Stimulated activated naive CD4-positive, alpha-beta T cell (primary cell): Measurements from ENCODE around the gene CNDP2.
"Not testable (repeated sequence)": the region's sequence is repeated elsewhere in the genome, so short reads cannot be mapped to it uniquely, and the experiment has no call there.

Source experiments
- DNase-seq, 6 experiments: peaks; one replicate each; lab custom pipeline; 2025; lab: John Stamatoyannopoulos, UW

Gene CNDP2

DNA sequence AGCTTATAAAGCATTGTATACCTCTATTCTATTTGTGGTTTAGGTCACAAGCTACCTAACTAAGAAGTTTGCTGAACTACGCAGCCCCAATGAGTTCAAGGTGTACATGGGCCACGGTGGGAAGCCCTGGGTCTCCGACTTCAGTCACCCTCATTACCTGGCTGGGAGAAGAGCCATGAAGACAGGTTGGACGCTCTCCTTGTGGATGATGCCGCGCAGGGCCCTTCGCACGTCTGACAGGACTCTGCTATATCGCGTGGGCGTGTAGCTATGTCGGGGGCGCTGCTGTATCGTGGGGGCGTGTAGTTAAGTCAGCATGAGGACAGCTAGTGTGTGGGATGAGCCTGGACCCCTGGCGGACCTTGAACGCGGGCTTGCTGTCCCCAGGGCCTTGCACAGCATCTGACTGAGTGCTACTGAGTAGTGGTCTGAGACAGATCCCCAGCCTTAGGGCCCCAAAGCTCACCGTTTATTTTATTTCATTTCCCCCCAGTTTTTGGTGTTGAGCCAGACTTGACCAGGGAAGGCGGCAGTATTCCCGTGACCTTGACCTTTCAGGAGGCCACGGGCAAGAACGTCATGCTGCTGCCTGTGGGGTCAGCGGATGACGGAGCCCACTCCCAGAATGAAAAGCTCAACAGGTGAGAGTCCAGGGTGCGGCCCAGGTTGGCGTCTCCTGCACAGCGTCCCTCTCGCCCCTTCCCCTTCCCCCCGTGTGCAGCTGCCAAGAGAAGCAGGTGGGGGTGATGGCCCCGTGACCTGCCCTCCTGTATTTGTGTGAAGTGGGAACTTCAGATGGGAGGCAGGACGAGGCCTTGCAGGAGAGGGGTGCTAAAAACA, 22.5 kb downstream of the CNDP2 start:
- DNase-seq, result no peak

DNA sequence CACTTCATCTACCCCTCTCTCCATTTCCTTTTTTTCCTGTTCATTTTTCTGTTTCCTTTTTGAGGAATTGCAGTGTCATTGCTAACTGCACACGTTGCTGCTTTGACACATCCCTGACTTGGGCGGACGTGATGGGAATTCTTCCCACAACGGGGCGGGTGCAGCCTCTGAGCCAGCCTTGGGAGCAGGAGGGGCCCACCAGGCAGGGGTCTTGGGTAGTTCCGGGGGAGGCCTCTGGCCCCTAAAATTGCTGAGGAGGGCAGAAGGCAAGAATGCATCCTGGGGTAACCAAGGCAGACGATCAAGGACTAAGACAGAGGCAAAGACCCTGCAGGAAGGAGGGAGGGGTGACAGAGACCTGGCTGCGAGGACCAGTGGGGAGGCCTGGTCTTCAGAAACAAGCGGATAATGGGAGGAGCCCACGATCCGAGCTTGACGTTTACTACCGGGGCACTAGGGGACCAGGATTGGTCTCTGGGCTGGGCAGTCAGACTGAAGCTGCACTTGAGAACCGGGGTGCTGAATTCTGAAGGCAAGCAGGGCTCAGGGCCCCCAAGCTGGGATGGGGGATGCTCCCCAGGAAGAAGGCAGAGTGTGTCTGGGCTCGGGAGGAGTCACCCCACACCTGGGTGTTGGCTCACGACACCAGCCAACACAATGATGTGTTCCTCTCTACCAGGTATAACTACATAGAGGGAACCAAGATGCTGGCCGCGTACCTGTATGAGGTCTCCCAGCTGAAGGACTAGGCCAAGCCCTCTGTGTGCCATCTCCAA, 23.3 kb downstream of the CNDP2 start:
- DNase-seq, result no peak

DNA sequence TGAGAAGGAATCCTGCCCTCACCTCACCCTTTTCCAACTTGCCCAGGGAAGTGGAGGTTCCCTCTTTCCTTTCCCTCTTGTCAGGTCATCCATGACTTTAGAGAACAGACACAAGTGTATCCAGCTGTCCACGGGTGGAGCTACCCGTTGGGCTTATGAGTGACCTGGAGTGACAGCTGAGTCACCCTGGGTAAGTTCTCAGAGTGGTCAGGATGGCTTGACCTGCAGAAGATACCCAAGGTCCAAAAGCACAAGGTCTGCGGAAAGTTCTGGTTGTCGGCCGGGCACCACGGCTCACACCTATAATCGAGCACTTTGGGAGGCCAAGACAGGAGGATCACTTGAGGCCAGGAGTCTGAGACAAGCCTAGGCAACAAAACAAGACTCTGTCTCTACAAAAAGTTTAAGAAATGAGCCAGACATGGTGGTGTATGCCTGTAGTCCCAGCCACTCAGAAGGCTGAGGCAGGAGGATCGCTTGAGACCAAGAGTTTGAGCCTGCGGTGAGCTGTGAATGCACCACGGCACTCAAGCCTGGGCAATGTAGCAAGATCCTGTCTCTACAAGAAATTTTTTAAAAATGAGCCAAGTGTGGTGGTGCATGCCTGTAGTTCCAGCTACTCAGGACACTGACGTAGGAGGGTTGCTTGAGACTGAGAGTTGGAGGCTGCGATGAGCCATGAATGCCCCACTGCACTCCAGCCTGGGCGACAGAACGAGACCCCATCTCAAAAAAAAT, 24.1 kb downstream of the CNDP2 start:
- no peak for DNase-seq

DNA sequence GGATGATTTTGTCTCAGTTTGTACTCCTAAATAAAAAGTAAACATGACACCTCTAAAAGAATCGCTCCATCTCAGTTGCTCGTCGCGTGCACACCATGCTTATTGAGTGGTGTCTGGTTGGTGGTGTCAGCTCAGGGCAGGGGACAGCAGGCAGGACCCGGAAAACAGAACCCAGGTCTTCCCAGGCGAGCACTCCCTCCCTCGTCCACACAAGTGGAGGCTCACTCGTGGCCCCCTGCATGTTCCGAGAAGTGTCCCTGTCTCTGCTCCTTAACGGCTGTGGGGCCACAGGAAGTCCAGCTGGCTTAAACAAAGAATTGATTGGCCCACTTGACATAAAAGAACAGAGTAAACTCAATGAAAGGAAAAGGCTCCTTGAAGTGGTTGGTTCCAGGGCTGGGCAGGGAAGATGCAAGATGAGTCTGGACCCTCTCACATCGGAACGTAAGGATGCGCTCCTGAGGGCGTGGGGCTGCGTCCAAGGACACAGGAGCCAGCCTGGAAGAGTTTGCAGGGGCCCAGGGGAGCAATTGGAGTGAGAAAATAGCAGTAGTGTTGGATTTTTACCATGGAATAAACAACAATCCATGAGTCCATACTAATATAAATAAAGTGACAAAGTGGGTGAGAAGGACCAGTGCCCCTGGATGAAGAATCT, 25.0 kb downstream of the CNDP2 start:
- no peak for DNase-seq

DNA sequence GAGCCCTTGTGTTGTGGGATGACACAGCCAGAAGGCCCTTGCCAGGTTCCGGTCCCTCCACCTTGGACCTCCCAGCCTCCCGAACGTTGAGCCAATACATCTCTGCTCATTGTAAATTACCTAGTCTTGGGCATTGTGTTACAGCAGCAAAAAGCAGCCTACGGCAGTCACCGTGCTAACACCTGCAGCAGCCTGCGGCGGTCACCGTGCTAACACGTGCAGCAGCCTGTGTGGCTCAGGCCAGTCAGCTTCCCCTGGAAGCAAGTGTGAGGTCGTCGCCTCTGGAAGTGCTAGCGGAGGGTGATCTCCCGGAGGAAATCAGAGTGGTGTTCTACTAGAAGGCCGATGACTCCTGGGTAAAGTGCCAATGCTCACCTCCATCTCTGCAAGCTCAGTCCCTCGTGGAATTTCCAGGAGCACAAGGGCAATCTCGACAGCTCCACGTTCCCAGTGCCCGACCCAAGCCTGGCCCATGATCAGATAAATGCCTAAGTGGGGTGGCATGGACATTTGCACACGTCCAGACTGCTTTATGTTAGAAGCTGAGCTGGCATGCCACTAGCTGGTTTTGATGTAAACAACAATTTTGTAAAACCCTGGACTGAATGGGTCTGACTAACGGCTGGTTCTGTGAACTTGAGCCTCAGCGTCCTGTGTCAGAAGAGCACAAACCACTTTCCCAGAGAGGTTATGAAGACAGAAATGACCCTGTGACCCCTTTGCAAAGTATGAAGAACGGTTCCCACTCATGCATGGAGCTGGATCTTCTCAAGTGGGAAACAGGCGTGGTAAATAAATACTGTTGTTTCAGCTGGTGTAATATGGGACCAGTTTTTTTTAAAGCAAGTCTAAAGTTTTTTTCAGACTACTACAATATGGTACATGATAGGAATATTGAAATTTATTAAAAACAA, 26.7 kb downstream of the CNDP2 start:
- no peak for DNase-seq

DNA sequence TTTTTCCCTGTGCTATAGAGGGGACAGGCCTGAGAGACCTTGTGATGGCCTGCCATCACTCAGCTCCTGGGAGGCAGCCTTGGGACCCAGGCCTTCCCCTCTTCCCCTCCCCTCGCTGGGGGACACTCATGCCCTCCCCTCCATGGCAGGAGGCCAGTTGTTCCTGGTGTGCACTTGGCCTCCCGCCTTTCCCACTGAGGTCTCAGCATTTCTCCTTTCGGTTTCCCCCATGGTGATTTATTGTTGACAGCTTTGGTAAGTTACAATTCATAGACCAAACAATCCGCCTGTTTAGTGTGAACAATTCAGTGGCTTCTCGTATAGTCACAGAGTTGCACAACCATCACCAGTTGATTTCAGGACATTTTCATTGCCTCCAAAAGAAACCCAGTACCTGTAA, 27.9 kb downstream of the CNDP2 start:
- DNase-seq, result no peak

DNA sequence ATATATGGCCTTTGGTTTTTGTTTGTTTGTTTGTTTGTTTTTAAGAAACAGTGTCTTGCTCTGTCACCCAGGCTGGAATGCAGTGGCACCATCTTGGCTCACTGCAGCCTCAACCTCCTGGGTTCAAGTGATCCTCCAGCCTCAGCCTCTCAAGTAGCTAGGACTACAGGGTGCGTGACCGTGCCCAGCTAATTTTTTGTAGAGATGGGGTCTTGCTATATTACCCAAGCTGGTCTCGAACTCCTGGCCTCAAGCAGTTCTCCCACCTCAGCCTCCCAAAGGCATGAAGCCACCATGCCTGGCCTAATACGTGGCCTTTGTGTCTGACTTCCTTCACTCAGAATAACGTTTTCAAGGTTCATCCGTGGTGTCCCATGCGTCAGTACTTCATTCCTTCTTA, 28.8 kb downstream of the CNDP2 start:
- not testable (repeated sequence) for DNase-seq

DNA sequence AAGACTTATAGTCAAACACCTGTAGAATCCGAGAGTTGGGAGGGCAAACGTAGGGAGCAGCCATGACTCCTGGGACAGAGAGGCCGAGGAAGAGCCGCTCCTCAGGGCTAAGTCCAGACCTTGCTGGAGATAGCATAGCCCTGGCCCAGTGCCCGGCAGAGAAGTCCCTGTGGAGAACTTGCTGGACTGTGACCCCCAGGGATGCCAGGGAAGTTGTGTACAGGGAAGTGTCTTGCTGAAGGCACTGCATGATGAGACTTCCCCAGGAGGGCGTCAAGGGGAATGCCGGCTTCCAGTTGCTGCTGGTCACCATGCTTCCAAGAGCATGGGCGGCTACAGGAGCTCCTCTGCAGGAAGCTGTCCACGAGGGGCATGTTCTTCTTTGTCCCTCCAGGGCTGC, 29.6 kb downstream of the CNDP2 start:
- DNase-seq, result no peak

DNA sequence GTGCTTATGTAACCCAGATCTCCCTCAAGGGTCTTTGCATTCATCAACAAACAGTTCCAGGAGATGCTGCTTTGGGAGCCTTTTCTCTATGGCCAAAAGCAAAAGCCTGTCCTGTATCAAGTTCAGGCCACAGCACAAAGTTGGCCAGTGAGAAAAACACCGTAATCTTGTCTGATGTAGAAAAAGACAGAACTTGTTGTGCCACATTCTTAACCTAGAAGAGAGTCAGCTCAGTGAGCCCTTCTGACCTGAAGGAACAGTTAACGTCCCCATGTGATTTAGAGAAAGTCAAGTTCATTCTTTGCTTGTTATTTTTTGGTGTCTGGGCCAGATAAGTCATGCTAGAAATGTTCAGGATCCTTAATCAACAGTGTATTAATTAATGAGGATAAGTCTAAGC, 30.3 kb downstream of the CNDP2 start:
- DNase-seq, result no peak

DNA sequence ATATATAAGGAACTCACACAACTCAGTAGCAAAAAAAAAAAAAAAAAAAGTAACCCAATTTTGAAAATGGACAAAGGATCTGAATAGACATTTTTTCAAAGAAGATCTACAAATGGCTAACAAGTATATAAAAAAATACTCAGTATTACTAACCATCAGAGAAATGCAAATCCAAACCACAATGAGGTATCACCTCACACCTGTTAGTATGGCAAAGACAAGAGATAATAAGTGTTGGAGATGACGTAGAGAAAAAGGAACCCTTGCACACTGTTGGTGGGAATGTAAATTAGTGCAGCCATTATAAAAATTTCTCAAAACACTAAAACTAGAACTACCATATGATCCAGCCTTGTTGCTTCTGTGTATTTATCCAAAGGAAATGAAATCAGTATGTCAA, 32.3 kb downstream of the CNDP2 start:
- DNase-seq, result no peak

DNA sequence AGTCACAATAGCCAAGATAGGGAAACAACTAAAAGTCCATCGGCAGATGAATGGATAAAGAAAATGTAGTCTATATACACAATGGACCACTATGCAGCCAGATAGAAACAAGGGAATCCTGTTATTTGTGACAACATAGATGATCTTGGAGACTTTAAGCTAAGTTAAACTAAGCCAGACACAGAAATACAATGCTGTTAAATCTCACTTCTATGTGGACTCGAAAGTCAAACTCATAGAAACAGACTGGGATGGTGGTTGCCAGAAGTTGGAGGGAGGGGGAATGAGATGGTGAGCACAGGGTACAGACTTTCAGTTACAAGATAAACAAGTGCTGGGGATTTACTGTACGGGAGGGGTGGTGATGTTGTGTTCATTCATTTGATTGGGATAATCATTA, 32.8 kb downstream of the CNDP2 start:
- no peak for DNase-seq

DNA sequence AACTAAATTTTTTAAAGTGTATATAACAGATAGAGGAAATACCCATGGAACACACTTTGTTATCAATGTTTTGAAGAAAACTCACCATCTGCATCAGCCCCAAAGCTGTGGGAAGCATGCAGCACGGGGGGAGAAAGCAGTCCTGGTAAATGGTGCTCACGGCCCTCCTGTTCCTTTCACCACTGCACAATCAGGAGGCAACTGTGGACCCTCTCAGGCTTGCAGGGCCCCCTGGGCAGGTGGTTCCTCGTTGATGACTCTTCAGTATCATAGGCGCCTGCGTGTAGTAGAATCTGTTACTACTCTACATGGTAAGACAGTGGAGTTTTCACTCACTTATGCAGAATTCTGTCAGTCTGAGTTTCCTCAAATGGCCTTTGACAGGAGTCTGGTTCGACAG, 33.2 kb downstream of the CNDP2 start:
- no peak for DNase-seq

DNA sequence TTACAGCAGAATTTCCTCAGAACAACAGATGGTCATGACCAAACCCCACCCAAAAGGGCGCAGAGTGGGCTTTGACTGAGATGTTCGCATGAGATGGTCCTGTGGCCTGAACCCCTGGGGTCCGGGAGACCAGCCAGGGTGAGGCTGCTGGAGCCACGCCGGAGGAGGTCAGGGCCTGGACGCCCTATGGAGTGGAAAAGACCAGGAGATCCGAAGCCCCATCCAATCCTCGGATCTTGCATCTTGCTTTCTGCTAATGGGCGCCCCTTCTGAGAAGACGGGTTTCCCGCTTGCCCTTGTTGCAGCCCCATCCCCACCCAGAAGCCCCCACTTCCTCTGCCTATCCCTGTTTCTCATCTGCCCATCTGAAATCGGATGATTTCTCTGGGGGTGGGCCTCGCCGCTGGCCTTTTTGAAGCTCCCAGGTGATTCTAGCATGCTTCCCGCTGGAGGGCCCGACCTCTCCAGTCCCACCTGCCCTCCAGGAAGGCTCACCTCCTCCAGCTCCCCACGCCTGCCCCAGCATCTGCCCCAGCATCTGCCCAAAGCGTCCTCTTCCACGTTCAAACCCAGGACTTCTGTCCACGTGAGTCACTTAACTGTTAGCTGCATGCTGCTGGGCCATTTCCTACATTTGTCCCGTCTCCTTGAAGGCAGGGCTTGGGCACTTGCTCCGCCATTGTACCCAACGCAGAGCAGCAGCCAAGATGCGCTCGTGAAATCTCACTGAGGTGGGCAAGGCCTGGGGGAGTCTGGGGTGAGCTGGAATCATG, 33.8 kb downstream of the CNDP2 start:
- no peak for DNase-seq

DNA sequence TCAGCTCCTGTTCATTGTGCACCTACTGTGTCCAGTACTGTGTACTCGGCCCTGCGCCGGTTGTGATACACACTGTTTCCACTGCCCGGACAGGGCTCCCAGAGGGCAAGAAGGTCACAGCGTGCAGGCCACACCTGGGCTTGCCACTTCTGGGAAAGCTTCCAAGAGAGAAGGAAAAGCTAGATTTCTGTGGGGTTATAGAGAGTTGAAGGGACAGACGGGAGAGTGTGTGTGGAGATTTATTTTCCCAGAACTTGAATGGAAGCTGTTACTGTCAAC, 34.4 kb downstream of the CNDP2 start:
- no peak for DNase-seq

DNA sequence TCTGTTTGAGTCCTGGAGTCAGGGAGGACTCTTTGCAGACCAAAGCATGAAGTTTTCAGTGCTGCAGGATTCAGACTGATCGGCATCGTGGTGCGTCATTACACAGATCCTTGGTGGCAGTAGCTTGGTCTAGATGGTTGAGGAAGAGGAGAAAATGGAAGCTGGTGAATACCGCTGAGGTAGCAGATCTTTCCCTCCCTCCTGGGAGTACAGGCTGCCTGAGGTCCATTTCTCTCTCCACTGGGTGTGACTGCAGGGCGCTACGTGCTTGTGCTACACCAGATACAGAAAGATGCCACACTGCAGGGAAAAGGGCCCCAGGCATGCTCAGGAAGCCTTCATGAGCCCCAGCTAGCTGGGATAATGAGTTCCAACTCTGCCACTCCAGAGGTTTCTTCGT, 34.9 kb downstream of the CNDP2 start:
- no peak for DNase-seq

DNA sequence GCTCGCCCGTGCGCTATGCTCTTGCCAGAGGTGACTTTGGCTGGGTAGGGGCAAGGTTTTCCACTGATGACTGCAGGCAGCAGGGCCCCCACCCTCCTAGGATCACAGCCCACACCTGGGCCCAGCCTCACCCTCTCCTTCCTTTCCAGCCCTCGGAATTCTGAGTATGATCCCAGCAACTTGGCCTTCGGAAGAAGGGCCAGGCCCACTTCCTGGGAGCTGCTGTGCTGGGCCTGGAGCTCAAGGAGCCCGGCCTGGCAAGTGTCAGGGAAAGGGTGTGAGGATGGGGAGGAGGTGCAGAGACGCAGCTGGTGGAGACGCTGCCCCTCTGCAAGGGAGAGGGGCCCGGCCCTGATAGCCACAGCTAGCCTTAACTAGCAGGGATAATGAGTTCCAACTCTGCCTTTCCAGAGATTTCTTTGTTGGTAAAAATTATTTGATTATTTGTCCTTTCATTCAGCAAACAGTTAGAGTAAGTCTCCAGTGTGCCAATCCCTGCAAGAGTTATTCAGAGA, 36.4 kb downstream of the CNDP2 start:
- no peak for DNase-seq

DNA sequence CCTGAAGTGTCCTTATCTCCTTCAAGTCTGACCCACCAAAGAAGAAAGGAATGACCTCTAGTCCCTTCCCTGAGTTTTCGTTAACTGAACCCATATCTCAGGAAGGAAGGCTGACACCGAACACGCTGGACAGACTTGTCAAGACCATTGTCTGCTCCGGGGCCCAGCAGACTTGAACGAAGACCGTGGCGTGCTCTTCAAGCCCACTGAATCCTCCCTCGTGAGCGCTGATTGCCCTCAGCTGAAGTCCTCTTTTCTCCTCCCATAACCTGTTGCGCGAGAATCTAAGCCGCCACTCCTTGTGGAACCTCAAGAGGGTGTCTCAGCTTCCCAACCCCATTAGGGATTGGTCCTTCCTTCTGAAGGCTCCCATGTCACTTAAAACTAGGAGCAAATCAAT, 37.5 kb downstream of the CNDP2 start:
- DNase-seq, result no peak

DNA sequence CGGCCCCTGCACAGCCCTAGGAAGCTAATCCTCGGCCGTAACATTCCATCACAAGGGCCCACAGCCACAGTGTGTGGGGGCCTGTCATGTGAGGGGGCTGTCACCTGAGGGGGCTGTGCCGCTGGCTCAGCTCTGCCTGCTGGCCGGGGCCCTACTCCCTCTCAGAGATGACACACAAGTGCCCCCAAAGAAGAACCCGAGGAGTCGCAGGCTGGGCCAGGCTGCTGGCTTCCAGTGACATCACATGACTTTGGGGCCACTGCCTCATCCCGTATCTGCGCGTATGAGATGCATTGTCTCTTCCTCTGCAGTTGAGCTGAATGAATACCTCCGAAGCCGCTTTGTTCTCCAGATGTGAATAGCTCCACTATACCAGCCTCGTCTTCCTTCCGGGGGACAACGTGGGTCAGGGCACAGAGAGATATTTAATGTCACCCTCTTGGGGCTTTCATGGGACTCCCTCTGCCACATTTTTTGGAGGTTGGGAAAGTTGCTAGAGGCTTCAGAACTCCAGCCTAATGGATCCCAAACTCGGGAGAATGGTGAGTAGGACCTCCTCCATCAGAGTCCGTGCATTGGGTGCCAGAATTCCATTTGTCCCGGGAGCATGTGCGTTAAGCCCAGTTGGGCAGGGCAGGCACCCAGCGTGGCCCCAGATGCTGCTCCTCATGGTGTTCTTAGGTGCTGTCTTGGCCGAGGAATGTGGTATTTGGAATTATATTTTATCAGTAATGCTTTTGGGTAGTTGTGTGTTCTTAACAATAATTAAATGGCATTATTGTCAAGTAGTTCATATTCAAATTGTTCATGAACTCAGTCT, 38.2 kb downstream of the CNDP2 start, which contains the start of gene CNDP1:
Gene CNDP1, plus strand, starts transcription at position 351 of the 820 bp plus-strand sequence. Its CDS starts 168 bp downstream, at position 519.
- no peak for DNase-seq

DNA sequence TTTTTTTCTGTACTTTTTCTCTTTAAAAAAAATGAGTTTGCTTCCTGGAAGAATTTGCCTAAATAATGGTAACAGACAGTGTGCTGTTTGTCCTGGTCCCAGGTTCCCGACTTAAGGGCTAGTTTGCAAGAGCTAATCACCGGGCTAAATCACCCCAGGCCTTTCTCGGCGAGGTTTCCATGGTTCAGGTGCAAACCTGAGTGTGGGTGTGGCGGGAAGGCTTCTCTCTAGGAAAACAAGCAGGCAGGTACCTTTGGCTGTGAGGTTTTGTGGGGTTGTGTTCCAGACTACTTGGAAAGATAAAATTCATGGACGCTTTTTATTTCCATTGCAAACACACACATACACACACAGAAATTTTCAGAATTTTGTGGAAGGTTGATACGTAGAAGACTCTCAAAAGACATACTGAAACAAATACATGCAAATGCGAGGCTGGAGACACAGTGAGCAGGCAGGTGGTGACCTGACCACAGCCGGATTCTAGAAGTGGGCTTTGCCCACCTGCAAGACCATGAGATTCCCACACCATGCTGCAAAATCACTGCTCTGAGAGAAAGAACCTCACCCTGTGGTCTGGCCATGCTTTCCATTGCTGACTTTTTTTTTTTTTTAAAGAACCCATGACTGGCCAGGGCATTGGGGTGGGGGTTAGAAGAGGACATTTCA, 39.0 kb downstream of the CNDP2 start:
- no peak for DNase-seq
